NOMO-1 (cell line): ENCODE data around the gene SUN1.
"Not testable (repeated sequence)": the region's sequence is repeated elsewhere in the genome, so short reads cannot be mapped to it uniquely, and the experiment has no call there.

Source experiments
- DNase-seq, 2 experiments: peaks; one replicate each; lab custom pipeline; 2025; ENCODE audit not compliant: unreplicated experiment in 2 of 2; lab: John Stamatoyannopoulos, UW

SUN1 gene

DNA sequence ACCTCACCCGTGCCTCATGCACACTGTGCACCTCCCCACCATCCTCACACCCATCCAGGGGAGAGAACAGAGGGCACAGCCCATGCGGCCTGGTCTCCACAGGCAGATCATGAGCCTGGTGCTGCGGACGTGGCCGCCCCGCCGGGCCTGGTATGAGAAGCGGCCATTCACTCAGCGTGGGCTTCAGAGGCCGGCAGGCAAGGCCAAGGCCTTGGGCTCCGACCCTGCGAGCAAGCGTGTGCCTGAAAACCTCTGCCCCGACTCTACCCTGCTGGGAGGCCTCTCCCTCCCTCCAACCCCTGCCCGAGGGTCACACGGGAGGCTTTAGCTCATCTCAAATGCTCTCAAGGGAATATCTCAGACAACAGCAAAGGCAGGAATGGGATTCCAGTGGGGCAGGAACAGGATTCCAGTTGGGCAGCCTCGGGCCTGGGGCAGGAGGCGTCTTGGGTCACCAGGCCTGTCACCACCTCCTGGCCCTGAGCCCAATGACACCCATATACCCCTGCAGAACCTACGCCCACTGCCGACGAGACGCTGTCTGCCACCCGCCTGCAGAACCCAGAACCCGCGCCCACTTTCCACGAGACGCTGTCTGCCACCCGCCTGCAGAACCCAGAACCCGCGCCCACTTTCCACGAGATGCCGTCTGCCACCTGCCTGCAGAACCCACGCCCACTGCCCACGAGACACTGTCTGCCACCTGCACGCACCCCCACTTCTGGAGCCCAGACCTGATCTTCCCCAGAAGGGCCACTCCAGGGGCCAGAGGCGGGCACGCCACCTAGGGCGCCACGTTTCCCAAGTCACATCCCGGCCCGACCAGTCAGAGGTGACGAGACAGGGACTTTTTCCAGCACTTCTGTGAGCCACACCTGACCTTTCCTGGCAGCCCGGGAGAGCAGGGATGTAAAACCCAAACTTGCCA, 83.3 kb downstream of the SUN1 start:
- no peak for DNase-seq

DNA sequence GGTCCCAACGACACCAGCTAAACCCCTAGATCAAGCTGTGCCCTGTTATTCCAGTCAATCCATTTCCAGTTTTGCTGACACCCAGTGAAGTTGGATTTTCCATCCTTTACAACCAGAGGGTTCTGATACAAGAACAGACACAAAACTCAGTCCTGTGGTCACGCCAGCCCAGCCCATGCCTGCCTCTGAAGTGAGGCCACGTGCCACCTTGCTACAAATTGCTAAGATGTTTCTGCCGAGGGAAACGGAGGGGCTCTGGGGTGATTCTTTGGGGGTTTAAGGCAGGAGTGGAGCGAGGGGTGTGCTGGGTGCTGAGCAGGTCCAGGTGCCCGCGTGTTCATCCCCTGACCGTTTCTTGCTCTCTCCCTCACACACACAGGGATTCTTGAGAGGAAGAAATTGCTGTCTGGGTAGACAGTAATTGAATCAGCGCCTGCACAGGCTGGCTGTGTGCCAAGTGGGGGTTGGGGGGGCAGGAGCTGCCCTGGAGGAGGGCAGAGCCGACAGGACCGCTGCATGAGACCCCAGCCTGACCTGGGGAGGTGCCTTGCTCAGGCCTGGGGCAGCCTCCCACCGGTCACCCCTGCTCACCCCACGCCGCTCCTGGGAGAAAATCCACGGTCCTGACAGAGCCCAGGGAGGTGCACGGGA, 84.1 kb downstream of the SUN1 start:
- DNase-seq = no peak

DNA sequence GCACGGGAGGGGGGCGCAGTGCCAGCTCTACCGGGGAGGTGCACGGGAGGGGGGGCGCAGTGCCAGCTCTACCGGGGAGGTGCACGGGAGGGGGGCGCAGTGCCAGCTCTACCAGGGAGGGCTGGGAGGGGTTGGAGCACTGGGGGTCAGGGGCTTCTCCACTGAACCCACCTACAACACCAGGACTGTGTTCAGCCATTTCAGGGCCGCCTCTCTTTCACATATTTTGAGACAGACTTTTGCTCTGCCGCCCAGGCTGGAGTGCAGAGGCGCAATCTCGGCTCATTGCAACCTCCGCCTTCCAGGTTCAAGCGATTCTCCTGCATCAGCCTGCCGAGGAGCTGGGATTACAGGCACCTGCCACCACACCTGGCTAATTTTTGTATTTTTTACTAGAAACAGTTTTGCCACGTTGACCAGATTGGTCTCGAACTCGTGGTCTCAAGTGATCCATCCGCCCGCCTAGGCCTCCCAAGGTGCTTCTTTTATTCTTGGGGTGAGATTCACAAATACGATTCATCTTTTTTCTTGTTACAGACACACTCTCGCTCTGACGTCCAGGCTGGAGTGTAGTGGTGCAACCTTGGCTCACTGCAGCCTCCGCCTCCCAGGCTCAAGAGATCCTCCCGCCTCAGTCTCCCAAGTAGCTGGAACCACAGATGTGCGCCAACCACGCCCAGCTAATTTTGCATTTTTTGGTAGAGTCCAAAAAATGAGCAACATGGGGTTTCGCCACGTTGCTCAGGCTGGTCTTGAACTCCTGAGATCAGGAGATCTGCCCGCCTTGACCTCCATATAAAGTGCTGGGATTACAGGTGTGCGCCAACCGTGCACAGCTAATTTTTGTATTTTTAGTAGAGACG, 85.2 kb downstream of the SUN1 start:
- DNase-seq = no peak

DNA sequence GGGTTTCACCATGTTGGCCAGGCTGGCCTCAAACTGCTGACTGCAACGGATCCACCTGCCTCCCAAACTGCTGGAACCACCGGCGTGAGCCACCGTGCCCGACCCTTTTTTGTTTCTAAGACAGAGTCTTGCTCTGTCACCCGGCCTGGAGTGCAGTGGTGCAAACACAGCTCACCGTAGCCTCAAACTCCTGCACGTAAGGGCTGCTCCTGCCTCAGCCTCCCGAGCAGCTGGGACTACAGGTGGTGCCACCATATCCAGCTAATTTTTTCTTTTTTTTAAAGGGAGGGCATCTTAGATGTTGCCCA, 85.8 kb downstream of the SUN1 start:
- no peak for DNase-seq

DNA sequence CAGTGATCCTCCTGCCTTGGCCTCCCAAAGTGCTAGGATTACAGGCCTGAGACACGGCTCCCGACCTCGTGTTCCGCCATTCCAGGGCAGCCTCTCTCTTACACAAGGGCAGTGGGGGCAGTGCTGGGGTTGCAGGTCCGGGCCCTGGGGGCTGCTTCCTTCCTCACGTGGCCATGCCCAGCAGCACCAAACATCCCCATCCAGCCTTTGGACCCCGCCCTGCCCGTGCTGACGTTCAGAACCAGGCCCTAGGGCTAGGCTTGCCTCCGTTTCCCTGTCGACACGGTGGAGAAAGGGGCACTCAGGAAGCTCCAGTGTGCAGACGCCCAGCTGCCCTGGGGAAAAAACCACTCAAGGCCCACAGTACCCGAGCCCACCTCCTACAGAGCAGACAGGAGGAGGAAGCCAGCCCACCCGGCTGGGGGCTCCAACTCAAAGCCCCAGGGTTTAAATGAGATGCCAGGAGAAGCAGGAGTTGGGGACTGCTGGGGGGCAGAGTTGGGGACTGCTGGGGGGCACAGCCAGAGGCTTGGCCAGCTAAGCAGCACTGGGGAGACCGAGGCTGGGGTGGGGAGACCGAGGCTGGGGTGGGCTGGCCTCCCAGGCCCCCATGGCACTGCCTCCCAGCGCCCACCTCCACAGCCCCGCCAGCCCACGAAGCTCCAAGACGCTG, 86.3 kb downstream of the SUN1 start:
- no peak for DNase-seq

DNA sequence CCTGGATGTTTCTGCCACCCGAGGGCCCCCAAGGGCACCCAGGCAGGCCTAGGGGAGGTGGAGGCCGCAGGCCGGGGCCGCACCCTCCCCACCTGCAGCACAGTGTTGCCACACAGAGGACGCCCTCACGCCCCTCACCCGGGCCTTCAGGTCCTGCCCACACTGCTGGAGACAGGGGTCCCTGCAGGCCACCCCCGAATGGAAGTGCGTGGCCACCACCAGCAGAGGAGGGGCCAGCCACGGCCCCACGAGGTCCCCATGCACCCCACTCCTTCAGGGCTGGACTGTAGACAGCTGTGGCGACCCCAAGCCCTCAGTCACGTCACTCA, 86.8 kb downstream of the SUN1 start:
- DNase-seq = no peak

DNA sequence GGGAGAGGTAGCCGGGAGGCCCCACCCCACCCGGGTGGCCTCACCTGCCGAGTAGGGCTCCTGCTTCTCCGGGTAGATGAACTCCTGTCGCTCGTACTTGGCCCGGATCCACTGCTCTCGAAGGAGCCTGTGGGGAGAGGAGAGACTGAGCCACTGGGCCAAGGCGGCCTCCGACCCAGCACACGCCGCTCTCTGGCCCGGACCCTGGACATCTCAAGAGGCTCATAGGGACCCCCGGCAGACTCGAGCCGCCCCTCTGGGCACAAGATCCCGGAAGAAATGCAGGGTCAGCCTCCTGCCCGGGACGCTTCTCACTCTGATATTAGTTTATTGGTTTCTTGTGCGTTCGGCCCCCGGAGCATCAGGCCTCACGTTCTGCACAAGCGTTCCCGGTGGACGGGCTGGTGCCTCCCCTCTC, 87.7 kb downstream of the SUN1 start:
- DNase-seq = no peak

DNA sequence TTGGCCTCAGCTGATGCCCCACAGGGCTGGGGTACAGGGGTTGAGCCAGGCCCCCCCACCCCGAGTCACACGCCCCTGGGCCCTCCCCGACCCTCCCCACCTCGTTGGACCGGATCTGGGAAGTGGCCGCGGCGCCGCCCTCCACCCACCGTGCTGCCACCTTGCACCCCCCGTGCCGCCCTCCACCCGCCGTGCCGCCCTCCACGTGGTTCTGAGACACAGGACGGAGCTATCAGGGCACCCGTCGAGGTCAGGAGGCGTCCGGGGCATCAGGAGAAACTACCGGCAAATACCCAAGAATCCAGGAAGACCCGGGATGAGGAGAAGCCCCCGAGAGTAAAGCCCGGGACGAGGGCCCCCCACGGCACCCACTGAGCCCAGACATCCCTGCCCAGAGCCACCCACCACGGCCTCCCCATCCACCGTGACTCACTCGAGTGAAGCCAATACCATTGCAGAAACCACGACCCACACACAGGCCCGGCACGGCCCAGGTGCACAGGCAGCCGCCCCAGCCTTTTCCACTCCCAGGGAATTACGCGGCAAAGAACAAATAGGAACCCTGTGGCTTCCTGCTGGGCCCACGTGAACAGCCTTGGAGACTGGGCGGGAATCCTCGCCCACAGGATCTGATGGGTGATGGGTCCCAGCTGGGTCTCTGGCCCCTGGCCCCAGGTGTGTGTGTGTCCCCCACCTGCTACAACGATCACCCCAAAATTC, 88.2 kb downstream of the SUN1 start:
- DNase-seq = no peak

DNA sequence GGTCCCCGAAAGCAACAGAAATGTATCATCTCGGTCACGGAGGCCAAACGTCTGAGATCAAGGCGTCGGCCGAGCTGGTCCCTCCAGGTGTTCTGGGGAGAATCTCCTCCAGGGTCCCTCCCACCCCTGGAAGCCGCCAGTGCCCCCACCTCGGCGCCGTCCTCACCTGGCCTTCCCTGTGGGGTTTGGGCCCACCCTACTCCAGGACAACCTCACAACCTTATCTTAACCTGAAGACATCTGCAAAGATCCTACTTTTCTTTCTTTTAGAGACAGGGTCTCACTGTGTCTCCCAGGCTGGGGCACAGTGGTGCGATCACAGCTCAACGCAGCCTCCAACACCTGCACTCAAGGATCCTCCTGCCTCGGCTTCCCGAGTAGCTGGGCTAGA, 88.8 kb downstream of the SUN1 start:
- no peak for DNase-seq

DNA sequence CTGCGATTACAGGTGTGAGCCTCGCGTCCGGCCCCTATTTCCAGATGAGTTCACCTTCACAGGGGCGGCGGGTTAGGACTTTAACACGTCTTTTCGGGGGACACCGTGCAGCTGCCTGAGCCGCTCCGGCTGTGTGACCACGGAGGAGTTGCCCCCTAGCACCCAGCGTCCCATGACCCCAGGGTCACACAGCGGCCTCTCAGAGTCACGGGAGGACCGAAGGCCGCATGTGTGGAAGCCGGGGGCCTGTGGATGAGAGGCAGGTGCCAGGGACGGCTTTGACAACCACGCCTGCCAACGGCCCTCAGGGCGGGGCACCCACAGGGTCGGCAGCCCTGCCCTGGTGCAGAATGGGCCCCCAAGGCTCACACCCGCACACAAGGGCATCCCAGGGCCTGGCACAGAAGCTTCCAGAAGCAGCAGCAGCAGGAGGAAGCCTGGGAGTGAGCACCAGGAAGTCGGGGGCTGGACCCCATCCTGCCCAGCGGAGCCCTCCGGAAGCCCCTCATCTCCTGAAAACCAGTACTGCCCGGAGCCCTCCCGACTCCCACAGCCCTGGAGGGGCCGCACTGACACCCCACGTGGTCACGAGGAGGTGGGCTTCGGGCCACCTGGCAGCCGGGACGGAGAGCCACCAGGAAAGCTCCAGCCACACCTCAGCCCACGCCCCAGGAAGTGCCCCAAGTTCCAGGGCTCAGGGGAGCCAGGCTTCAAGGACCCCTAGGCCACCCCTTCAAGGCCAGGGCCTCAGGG, 89.5 kb downstream of the SUN1 start:
- DNase-seq = no peak

DNA sequence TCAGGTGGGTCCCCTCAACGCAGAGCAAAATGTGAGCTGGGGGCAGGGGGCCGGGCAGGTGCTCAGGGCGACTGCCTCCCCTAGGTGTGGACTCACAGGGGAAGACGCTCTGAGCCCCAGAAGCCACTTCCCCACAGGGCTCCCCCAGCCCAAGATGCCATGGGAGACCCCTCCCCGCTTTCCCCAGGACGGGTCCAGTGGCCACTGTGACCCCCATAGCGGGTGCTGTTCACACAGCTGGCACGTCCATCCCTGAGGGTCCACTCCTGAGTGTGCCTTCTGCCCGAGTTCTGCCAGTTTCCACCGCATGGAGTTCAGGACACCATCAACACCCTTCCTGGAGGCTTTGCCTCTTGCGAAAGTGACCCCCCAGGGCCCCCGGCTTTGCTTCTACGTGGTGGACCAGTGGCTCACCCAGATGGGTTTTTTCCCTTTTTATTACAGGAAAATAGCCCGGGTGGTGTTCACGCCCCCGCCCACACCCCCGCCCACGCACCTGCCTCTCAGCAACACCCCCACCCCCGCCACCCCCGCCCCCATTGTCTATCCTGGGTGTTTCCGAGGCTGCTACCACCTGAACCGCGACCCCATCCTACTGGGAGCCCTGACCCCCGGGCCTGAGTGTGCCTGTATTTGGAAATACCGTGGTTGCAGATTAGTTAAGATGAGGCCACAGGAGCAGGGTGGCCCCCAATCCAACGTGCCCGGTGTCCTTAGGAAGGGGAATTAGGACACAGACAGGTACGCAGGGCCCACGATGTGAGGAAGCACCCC, 90.2 kb downstream of the SUN1 start:
- DNase-seq = no peak

DNA sequence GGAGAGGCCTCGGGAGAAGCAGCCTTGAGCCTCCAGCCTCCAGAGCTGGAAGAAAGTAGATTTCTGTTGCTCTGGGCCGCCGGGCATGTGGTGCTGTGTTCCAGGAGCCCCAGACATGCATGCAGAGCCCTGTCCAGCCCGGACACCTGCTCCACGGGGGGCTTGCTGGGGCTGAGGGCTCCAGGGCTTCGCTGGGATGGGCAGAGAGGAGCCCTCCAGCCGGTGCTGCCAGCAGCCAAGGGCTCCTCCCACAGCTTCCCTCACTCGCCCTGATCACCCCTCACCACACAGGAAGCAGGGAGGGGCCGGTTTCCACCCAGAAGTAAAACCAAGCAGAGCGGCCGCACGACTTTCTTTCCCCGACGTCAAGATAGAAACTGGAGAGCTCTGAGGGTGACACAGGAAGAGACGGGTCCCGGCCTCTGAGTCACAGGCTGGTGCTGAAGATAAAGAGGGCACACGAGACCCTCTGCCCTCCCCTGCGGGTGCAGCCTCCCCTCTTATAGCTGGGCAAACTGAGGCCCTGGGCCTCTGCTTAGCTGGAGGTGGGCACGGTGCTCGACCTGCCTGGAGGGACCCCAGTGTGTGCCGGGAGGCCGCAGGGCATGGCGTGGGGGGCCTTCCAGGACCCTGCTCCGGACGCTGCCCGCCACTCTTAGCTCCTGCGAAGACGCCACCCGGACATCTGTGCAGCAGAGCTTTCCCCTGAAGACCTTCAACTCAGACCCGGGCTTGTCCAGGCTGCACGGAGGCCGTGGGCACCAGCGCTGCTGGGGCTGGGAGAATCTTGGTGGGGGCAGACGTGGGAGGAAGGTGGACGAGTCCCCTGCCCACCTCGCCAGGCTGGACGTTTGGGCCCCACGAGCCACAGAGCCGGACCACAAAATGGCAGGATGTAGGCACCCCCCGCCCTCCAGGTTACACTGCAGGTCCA, 91.1 kb downstream of the SUN1 start:
- DNase-seq = peak; percentile 93 to 95

DNA sequence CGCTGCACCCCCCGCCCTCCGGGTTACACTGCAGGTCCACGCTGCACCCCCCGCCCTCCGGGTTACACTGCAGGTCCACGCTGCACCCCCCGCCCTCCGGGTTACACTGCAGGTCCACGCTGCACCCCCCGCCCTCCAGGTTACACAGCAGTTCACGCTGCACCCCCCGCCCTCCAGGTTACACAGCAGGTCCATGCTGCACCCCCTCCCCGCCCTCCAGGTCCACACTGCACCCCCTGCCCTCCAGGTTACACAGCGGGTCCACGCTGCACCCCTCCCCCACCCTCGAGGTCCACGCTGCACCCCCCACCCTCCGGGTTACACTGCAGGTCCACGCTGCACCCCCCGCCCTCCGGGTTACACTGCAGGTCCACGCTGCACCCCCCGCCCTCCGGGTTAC, 91.8 kb downstream of the SUN1 start:
- not testable (repeated sequence) for DNase-seq
